Renal pelvis (tissue), 4 donors: ENCODE results near the gene GRM2. TPM values are rescaled to one million over a fixed set of nuclear protein-coding genes. Genes with fewer than 3 reads are reported as not detected.

ENCODE experiments used
- DNase-seq: peaks from one replicate; pipeline ENCODE4 v3.0.0-alpha.2; 2013
- polyA plus RNA-seq, 3 donors: library from polyadenylated mRNA; unstranded; fragments of 120-200 nt; gene quantifications; one replicate each; pipeline ENCODE4 v1.2.1, GENCODE V29; 2013; ENCODE audit not compliant: insufficient read length in 3 of 3

GRM2 gene
- polyA plus RNA-seq, 3 donors = 0.34 to 0.71 (median 0.71) TPM

DNA sequence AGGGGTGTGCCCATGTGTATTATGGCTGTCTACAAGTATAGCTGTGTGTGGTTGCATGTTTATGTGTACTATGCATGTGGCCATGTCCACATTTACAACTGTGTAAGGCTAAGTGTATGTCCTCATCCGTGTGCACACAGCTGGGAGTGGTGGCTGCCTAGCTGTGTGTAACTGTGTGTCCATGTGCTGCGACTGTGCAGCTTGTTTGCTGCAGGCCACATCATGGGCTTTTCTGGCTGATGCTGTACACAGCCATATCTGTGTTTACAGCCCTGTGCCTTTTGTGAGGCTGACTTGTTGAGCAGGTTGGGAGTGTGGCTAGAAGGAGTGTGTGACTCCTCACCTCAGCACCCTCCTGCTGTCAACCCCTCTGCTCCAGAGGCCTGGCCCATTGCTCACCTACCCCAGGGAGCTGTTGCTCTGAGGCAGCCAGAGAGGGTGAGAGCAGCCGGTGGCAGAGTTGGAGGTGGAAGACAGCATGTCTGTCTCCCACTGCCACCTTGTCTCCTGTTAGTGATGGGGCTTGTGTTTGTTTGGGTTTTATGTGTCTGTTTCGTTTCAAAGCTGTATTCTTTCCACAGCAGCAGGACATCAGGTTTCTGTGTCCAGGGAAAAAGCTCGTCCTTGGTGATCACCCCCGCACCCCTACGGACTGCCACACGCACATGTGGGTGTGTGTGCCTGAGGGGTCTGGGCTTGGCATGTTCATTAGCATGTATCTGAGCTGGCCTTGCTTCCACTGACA lies 1.4 kb upstream of the GRM2 start:
- DNase-seq = no peak

GRCh38 chr3:51706021-51706485 lies 815 bp upstream of the GRM2 start:
- no peak for DNase-seq

- no peak for DNase-seq
These were observed 1.5 kb downstream of the GRM2 start for GRCh38 chr3:51708216-51708845.

- no peak for DNase-seq
These were observed 2.1 kb downstream of the GRM2 start for GRCh38 chr3:51709004-51709420.

- no peak for DNase-seq
These were observed 2.8 kb downstream of the GRM2 start for GRCh38 chr3:51709675-51710074.

- DNase-seq = no peak
These were observed 3.9 kb downstream of the GRM2 start for GRCh38 chr3:51710631-51711351.

DNA sequence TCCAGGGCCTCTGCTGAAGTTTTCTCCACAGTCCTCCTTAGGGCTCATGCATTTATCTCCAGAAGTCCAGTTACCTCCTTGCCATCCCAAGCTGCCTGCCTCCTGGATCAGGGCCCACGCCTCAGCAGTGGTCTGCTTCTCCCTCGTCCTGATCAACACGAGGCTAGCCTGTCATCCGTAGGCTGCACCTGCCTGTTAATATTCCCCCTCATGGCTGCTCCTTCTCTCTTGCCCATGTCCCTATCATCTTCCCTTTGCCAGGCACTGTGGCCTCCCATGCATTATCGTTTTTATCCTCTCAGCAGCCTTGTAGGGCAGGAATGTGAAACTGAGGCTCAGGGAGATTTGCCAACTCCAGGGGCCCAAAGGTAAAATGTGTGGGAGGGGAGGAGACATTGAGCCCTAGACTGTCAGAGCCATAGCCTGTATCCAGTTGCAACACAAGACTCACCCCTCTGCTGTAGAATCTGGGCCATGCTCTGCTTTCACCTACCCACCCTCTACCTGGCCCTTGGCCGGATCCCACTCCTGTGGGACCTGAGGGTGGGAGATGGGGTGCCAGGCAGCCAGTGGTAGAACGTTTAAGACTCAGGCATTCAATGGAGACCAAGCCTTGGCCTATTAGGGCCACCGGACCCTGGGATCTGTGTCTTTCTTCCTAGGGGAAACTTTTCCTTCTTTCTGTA lies 4.6 kb downstream of the GRM2 start:
- DNase-seq = no peak

- no peak for DNase-seq
These were observed 5.2 kb downstream of the GRM2 start for GRCh38 chr3:51712038-51712420.

DNA sequence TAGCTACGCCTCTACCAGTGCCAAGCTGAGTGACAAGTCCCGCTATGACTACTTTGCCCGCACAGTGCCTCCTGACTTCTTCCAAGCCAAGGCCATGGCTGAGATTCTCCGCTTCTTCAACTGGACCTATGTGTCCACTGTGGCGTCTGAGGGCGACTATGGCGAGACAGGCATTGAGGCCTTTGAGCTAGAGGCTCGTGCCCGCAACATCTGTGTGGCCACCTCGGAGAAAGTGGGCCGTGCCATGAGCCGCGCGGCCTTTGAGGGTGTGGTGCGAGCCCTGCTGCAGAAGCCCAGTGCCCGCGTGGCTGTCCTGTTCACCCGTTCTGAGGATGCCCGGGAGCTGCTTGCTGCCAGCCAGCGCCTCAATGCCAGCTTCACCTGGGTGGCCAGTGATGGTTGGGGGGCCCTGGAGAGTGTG lies 5.7 kb downstream of the GRM2 start:
- DNase-seq = no peak

DNA sequence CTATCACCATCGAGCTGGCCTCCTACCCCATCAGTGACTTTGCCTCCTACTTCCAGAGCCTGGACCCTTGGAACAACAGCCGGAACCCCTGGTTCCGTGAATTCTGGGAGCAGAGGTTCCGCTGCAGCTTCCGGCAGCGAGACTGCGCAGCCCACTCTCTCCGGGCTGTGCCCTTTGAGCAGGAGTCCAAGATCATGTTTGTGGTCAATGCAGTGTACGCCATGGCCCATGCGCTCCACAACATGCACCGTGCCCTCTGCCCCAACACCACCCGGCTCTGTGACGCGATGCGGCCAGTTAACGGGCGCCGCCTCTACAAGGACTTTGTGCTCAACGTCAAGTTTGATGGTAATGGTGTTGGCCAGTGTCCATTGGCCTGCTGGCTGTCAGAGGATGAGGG lies 6.1 kb downstream of the GRM2 start:
- DNase-seq = no peak

GRCh38 chr3:51715231-51715976 lies 8.5 kb downstream of the GRM2 start:
- DNase-seq = no peak

DNA sequence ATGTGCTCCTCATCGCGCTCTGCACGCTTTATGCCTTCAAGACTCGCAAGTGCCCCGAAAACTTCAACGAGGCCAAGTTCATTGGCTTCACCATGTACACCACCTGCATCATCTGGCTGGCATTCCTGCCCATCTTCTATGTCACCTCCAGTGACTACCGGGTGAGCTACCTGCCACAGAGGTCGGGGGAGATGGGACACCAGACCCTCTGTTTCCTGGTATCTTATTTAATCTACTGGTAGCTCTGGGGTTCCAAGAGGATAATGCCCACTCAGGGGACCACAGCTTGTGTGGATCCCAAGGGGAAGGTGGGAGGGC lies 9.1 kb downstream of the GRM2 start:
- DNase-seq = no peak

- no peak for DNase-seq
These were observed 9.9 kb downstream of the GRM2 start for GRCh38 chr3:51716805-51717204.

- no peak for DNase-seq
These were observed 10.6 kb downstream of the GRM2 start for GRCh38 chr3:51717446-51717845.

DNA sequence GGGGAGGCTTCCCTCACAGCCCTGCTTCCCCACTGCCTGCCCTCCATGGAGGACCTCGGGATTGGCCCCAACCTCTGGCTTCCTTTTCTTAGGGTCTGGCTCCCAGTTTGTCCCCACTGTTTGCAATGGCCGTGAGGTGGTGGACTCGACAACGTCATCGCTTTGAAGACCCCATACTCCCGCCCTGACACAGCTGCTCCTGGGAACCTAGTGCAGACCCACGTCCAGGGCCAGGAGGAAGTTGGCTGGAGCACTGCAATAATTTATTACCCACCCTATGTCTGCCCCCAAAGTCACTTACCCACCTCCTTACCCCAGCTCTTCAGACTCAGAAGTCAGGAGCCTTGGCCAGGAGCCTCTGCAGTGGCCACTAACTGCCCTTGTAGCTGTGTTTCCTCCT lies 11.1 kb downstream of the GRM2 start:
- no peak for DNase-seq

GRCh38 chr3:51718547-51719409 lies 11.9 kb downstream of the GRM2 start:
- DNase-seq = peak; percentile 27

GRCh38 chr3:51719410-51720025 lies 12.7 kb downstream of the GRM2 start:
- no peak for DNase-seq

DNA sequence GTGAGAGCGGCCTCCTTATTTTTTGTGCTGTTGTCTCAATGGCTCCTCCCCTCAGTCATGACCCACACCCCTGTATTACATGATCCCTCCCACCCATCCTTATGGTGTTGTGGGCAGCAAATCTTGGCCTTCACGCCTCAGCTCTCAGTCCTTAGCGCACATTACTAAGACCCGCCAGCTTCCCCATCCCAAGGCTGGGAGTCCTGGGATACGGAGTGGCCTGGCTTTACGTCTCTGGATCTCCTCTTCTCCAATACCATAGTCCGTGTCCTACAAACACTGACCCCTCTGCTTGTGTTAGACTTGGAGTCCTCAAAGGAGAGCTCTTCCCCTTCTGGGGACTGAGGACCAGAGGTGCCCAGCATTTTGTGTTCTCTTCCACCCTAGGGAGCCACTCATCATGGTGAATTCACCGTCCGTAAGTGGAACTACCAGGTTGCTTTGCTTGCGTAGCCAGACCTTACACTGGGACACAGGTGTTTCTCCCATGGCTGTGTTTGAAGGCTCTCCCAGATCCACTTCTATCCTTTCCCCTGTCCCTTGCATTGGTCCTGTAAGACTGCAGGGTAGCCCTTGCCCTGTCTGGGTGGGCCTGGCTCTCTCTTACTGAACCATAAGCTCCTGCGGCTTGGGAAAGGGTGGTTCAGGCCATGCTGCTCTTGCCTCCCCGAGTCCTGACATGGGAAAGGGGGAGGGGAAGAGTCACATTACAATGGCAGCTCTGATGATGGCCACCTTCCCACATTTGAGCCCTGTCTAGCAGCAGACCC lies 13.6 kb downstream of the GRM2 start:
- no peak for DNase-seq

DNA sequence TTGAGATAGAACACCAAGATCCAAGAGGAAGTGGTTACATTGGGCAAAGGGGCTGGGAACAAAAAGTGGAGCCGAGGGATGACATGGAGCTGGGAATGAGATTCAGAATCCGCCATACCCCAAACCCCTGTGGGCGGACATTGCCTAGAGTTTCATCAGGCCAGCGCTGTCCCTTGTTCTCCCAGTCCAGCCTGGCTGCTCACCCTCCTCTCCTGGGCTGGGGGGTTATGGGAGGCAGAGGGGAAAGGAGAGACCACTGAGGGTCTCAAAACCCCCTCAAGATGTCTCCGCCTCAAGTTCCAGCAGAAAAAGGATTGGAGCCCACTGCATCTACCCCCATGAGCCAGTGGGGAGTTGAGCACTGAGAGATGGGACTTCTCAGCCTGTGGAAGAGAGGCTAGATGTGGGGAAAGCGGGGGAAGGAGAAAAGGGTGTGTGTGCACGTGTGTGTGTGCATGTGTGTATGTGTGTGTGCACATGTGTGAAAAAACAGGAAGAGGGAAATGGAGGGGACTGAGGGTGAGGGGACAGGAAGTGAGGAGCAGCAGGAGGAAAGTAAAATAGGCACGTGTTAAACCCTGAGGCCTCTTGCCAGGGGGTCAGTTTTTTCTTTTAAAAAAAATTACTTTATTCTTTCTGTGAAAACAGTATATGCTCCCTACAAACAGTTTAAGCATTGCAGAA lies 14.3 kb downstream of the GRM2 start:
- no peak for DNase-seq
